ENCODE data around the gene PRTG. TPM values are rescaled to one million over a fixed set of nuclear protein-coding genes. Genes with fewer than 3 reads are reported as not detected.

Gene PRTG
- total and polyA plus RNA-seq, 9 of the 15 experiments (the other 6 are each of a cell fraction or from before 2014, with no cell fraction given) = under 0.01 to 0.14 (median 0.06) TPM; not detected in 1

DNA sequence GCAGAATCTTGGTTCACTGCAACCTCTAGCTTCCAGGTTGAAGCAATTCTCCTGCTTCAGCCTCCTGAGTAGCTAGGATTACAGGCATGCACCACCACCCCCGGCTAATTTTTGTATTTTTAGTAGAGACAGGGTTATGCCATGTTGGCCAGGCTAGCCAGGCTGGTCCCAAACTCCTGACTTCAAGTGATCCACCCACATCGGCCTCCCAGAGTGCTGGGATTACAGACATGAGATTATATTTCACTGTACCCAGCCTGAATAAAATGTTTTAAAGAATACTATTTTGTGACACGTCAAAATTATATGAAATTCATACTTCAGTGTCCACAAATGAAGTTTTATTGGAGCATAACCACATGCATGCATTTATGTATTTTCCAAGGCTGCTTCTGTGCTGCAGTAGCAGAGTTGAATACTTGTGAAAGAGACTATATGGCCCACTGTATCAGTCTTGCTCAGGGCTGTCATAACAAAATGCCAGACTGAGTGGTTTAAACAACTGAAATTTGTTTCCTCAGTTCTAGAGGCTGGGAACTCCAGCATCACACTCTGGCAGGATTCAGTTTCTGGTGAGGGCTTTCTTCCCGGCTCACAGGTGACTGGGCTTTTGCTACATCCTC is 77.2 kb downstream of the PRTG start:
- Histone ChIP-seq H3K9me1 (ENCODE audit: control insufficient read depth, insufficient read depth, low read length) (no peaks in the 10 kb centered on the region), H3K27me3 (ENCODE audit: control insufficient read depth in 2 of 2, insufficient read depth in 2 of 2, low read length in 2 of 2) (peaks cover 14 to 15% of the 10 kb centered on the region in 2 experiments), H3K36me3 (ENCODE audit: control insufficient read depth, insufficient read depth, low read length) (no peaks in the 10 kb centered on the region), H3K4me1 (replicated peaks in 1 of 2; ENCODE audit: control insufficient read depth in 2 of 2, insufficient read depth in 2 of 2, low read length in 2 of 2) (no peaks in the 10 kb centered on the region), H2AFZ (ENCODE audit: low read depth, low read length) (no peak overlapping the region), H4K20me1 (replicated peaks; ENCODE audit: control insufficient read depth, insufficient read depth, low read length) (no peaks in the 10 kb centered on the region), H3K9ac (ENCODE audit: insufficient read depth in 1 of 2, low read depth in 2 of 2, low read length in 2 of 2) (no peak overlapping the region), H3K27ac (ENCODE audit: extremely low read depth, low read depth, low read length) (no peak overlapping the region), H3K4me2 (ENCODE audit: insufficient read depth, low read length) (no peak overlapping the region), H3K4me3 (no peak overlapping the region), H3K9me3 (replicated peaks; ENCODE audit: control insufficient read depth, insufficient read depth, low read depth, low read length) (no peaks in the 10 kb centered on the region), H3K79me2 (ENCODE audit: control insufficient read depth, insufficient read depth, low read length) (no peaks in the 10 kb centered on the region)
- ChIA-PET POLR2A (no interaction called here), CTCF (ENCODE audit: low intra/inter-chr PET ratio) (no interaction called here)
- no TSS peak for BruUV-seq (replicated peaks)
- in situ Hi-C loops (cut with MboI) = no loop called here
- FAIRE-seq (no peak), DNase-seq (ENCODE audit: extremely low read depth in 1 of 4, low spot score in 3 of 4) (no peak), ATAC-seq (no peak)
- 3% methylated on average over 4 of the region's 4 CpGs for WGBS (ENCODE audit: insufficient coverage, low coverage, missing lambda C conversion rate)
- intact Hi-C loops (cut with micrococcal nuclease) = no loop called here
- no peak for TF ChIP-seq ZNF175 (CRISPR knock-in tag; IDR thresholded peaks at IDR 0.05; ENCODE audit: low read depth)
- TF ChIP-seq, protein P1, sequence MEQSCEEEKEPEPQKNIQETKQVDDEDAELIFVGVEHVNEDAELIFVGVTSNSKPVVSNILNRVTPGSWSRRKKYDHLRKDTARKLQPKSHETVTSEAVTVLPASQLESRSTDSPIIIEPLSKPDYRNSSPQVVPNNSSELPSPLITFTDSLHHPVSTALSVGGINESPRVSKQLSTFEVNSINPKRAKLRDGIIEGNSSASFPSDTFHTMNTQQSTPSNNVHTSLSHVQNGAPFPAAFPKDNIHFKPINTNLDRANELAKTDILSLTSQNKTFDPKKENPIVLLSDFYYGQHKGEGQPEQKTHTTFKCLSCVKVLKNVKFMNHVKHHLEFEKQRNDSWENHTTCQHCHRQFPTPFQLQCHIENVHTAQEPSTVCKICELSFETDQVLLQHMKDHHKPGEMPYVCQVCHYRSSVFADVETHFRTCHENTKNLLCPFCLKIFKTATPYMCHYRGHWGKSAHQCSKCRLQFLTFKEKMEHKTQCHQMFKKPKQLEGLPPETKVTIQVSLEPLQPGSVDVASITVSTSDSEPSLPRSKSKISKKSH (CRISPR knock-in tag; IDR thresholded peaks at IDR 0.05) = no peak
- no peak for TF ChIP-seq ZMIZ1 (IDR thresholded peaks at IDR 0.05; ENCODE audit: low read depth in 2 of 2, low read length in 2 of 2)
- no peak for TF ChIP-seq ATF1 (CRISPR knock-in tag; IDR thresholded peaks at IDR 0.05)
- TF ChIP-seq ATF1 (tag; IDR thresholded peaks at IDR 0.05) = no peak
- TF ChIP-seq SMARCE1 (IDR thresholded peaks at IDR 0.05) = no peak
- no peak for TF ChIP-seq BDP1 (IDR thresholded peaks at IDR 0.05; ENCODE audit: insufficient read depth, insufficient read length)
- TF ChIP-seq ZNF316 (IDR thresholded peaks at IDR 0.05) = no peak
- TF ChIP-seq, protein P2, sequence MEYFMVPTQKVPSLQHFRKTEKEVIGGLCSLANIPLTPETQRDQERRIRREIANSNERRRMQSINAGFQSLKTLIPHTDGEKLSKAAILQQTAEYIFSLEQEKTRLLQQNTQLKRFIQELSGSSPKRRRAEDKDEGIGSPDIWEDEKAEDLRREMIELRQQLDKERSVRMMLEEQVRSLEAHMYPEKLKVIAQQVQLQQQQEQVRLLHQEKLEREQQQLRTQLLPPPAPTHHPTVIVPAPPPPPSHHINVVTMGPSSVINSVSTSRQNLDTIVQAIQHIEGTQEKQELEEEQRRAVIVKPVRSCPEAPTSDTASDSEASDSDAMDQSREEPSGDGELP (CRISPR knock-in tag; IDR thresholded peaks at IDR 0.05; ENCODE audit: borderline replicate concordance) = no peak
- TF ChIP-seq MED1 (CRISPR knock-in tag; IDR thresholded peaks at IDR 0.05; ENCODE audit: borderline replicate concordance) = no peak
- TF ChIP-seq ZNF408 (CRISPR knock-in tag; IDR thresholded peaks at IDR 0.05; ENCODE audit: low read depth) = no peak
- no peak for TF ChIP-seq TOE1 (IDR thresholded peaks at IDR 0.05; ENCODE audit: borderline replicate concordance)
- TF ChIP-seq TOE1 (CRISPR knock-in tag; IDR thresholded peaks at IDR 0.05; ENCODE audit: borderline replicate concordance, low read depth) = no peak
- TF ChIP-seq NR4A1 (CRISPR knock-in tag; IDR thresholded peaks at IDR 0.05) = no peak
- no peak for TF ChIP-seq NR4A1 (tag; IDR thresholded peaks at IDR 0.05)
- no peak for TF ChIP-seq PRMT5 (CRISPR knock-in tag; IDR thresholded peaks at IDR 0.05)
- no peak for TF ChIP-seq TRIM24 (IDR thresholded peaks at IDR 0.05)

Data from K562 (cell line).